HG03457 (cell line): Measurements from ENCODE around the gene OSBPL3.

ENCODE experiments used
- ATAC-seq: cut with Tn5 transposase; IDR thresholded peaks from one replicate; pipeline ENCODE4 v1.9.1; 2021; ENCODE audit warnings: moderate number of reproducible peaks; ENCODE audit not compliant: unreplicated experiment

OSBPL3 gene

DNA sequence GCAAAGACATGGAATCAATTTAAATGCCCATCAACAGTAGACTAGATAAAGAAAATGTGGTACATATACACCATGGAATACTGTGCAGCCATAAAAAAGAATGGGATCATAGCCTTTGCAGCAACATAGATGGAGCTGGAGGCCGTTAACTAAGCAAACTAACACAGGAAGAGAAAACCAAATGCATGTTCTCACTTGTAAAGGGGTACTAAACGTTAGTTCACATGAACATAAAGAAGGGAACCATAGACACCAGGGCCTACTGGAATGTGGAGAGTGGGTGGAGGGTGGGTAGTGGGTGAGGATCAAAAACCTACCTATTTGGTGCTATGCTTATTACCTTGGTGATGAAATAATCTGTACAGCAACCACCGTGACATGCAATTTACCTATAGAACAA, 144.3 kb downstream of the OSBPL3 start:
- ATAC-seq = no peak

DNA sequence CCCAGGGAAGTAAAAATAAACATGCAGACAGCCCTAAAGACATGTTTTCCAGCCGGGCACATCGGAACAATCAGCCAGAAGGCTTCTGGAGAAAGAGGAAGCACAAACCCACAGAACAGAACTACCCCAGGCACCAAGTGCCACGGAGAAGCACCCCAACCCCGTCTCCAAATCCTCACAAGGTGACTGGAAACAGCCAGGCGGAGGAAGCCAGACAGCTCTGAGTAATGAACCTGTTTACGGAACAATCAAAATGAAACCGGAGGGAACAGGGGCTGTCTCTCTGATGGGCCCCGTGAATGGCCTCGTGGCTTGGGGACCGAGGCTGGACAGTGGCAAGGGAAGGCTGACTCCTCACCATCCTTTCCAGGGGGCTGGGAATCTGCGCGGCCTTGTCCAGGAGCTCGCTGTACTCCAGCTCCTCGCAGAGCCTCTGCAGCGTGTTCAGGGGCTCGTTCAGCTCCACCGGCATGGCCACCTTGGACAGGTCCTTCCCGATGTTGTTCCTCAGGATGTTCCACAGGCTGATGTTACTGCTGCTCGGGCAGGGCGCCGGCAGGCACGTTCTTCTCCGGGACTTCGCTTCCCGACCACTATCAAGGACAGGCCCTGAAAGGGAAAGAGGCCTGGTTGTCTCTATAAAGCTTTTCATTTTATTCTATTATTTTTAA, 145.7 kb downstream of the OSBPL3 start:
- no peak for ATAC-seq

DNA sequence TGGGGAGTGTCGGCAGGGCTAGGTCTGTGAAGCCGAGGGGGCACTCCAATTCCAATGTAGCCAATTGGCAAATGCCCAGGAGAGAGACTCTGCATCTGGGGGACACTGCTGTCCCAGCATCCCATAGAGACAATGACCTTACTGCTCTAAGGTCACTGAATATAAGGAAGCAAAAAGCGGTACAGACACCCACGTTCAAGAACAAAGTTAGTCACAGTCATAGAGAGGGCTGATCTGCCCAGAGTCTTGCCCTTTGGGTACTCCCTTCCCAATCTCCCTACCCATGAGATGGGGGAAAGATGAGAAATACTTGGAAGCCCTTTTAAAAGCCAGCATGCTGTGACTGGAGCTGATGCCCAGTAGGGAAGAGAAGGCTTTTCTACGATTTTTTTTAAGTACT, 146.4 kb downstream of the OSBPL3 start:
- ATAC-seq = no peak

DNA sequence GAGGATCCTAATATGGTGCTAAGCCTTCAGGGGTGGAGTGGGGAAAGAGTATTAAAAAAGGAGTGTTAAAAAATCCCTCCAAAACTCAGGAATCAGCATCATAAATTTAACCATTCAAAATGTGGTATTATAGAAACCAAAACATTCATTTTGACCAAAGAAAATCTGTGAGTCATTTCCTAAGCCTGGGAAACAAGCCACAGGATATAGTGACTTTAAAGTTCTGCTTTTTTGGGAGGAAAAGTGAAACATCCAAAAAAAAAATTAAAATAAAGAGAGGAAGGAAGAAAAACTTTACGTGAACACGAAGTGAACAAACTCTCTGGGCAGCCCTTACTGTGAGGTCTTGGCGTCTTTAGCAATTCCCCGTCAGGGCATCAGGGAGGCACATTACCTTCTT, 148.7 kb downstream of the OSBPL3 start:
- ATAC-seq = no peak

DNA sequence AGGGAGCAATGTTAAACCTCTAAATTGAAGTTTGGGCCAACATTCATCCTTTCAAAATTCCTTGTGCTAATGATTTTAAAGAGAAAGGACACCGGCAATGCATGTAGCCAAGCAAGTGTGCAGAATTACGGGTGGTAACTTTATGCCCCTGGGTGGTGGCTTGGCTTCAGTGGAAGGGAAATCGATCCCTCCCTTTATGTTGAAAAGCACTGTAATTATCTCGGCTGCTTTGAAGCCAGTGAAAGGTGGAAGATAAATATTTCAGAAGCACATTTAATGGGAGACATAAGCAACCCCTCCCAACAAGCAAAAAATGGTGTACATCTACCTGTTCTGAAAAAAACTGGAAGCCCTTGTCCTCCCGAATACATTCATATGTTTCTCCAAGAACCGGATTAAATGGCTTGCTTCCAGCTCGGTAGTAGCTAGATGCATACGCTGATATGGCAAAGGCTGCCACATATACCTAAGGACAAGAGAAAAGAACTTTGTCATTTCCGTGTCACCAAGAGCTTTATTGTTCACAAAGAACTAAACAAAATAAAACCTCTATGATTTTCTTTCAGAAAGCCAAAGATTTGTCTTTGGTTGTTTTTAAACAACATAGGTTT, 149.4 kb downstream of the OSBPL3 start:
- no peak for ATAC-seq

DNA sequence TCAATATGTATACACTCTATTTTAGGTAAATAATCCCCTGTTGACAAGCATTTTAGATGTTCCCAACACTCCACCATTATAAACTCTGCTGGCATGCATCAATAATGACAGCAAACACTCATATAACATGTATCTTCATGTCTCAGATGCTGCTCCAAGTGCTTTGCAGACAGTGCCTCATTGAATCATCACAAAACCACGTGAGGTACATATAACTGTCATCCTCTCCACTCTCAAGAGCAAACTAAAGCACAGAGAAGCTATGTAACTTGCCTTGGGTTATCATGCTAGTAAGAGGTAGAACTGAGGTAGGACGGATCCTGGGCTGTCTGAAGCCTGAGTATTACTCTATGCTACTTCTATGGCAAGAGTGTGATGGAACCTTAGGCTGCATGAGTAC, 150.2 kb downstream of the OSBPL3 start:
- no peak for ATAC-seq

DNA sequence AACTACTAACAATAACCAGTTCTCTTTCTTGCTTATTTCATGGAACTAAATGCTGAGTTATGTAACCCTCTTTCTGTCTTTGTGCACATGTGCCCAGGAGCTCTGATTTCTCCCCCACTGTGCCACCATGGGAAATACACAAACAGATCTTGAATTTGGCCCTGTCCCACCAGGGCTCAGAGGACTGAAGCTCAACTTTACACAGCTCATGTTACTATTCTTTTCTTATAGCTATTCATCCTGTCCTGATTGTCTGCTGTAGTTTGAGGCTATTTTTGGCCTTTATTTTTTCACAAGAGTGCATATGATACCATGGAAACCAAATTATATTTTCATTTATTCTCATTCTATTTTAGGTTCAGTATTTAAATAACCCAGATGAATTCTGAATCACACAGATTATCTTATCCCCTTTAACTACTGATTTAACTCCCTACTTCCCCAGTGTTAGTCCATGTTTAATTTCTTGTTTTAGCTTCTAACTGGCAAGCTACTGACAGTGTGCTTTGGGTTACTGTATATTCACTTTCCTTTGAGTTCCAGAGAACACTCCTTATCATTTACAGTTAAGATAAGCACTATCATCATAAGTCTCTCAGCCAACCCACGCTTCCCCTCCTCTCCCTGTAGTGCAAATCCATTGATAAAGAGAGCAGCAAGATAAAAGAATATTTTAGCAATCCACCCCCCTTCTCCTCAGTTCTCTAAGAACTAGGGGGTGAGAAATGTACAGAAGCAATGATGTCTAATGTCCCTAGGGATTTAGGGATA, 150.9 kb downstream of the OSBPL3 start:
- ATAC-seq = no peak

DNA sequence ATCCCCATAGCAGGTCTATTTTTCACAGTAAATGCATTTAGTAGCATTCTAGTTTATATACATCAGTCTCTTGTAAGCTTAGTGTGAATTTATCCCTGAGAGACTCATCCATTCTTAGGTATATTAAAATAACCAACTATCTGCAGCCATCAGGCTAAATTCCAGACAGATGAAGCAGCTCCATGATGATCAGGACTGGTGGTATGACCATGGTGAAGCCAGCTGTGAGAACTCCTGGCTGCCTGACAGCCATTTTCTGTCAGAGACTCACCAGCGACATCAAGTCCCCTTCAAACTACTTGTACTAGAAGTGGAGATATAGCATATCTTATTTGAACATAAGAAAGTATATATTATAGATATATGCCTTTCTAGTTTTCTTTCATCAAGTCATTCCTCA, 152.4 kb downstream of the OSBPL3 start:
- no peak for ATAC-seq

DNA sequence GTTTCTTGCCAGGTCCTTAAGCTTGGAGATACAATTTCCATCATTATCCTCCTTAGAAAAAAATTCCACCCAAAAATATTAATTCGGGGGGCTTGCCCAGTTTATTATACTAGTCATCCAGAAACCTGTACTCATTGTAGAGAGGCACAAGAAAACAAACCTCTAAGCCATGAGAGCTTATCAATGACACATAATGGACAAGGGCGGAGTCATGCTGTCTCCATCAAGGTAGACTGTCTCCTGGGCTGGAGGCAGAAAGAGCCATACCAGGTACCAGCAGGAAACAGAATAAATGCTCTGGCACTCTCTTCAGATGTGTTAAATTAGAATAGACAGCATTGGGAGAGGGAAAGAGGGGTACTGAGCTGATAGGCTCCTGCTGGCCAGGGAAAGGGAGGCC, 153.0 kb downstream of the OSBPL3 start:
- no peak for ATAC-seq

DNA sequence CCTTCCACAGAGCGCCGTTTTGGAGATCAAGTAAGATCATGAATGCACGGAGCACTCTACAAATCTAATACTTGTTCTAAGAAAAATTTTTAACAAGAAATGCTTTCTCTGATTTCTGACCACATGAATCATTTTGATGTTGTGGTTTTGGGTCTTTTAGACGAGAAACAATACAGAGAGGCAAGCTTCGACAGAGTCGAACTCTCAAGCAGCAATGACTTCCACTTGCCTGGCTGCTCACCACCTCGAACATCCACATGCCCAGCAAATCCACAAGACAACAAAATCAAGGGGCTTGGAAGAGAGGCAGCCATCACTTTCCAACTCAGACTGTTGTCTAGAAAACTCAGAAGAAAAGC, 153.3 kb downstream of the OSBPL3 start:
- ATAC-seq = no peak

DNA sequence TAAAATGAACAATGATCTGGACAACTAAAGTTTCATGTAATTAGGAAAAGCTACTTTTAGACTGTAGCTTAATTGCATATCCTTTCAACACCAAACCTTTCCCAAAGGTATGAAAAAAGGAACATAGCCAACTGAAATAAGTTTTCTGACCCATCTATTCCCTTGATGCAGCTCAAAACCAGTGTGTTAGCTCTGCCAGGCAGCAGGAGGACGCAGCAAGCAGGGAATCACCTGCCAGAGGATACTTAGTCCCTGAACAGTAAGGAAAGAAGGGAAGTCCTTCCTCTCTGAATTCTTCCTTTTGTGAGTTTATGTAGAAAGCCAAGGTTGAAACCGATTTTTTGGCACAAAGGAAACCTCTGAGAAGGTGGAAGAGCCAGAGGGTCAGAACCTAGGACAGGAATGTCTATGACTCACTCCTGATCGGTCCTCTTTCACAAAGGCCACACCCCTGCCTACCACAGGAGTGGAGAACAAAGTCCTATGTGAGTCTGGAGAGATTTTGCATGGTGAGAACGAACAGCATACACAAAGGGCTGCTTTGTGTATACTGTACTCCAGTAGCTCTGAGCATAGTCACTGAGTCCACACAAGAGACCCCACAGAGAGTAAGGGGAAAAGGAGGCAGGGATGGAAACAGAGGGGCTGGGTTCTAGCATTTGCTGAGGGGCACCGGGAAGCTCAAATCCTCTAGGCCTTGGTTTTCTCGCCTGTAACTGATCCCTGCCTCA, 153.9 kb downstream of the OSBPL3 start:
- ATAC-seq = no peak

DNA sequence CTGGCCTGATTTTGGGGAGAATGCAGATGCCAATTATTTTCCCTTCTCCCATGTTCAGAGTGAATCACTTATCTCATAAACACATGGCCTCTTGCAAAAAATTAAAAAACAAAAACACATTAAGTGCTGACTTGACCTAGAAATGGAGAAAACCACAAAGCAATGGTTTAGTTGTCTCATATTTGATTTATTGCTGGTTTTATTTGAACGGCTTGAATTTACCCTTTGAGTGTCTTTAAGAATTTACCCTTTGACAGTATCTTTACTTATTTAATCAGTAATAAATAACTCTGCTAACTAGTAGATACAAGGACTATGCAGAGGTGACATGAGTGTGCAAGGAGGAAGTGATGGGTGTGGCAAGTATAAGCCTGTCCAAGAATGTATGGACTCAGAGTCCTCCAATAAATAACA, 154.6 kb downstream of the OSBPL3 start:
- no peak for ATAC-seq

DNA sequence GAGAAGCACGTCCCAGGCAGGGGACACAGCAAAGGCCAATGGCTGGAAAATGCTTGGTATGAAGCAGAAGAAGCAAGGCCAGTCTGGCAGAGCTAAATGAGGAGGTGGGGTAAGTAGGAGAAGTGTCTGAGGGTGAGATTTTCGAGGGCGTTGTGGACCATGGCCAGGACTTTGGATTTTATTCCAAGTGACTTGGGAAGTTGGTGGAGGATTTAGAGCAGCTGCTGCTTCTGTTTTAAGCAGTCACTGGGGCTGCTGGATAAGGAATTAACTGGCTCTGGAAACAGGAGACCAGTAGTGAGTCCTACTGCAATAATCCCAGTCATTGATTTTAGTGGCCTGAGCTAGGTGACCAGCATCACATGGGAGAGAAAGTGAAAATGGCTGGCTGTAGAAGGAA, 155.1 kb downstream of the OSBPL3 start:
- ATAC-seq = no peak

DNA sequence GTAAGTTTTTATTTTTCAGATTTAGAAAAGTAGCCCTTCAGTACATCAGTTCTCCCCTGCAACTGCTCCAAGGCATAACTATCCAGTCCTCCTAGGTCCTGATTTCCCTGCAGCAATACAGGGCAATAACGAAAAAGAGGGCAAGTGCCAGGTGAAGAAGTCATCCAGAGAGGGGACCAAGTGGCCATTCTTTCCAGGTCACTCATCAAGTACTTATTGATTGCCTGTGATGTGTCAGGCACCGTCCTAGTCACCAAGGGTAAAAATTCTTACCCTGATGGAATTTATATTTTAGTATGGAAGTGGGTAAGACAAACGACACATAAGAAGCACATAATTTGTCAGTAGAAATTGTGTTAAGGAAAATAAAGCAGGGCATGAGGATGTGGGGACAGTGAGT, 155.6 kb downstream of the OSBPL3 start:
- ATAC-seq = no peak

DNA sequence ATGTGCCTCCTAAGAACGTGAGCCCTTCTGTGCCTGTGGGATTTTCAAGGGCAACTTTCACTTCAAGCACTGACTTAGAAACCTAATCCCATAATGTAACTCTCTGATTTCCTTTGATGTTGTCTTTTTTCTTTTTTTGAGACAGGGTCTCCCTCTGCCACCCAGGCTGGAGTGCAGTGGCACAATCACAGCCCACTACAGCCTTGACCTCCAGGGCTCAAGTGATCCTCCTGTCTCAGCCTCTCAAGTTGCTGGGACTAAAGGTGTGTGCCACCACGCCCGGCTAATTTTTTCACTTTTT, 158.3 kb downstream of the OSBPL3 start:
- ATAC-seq = no peak

DNA sequence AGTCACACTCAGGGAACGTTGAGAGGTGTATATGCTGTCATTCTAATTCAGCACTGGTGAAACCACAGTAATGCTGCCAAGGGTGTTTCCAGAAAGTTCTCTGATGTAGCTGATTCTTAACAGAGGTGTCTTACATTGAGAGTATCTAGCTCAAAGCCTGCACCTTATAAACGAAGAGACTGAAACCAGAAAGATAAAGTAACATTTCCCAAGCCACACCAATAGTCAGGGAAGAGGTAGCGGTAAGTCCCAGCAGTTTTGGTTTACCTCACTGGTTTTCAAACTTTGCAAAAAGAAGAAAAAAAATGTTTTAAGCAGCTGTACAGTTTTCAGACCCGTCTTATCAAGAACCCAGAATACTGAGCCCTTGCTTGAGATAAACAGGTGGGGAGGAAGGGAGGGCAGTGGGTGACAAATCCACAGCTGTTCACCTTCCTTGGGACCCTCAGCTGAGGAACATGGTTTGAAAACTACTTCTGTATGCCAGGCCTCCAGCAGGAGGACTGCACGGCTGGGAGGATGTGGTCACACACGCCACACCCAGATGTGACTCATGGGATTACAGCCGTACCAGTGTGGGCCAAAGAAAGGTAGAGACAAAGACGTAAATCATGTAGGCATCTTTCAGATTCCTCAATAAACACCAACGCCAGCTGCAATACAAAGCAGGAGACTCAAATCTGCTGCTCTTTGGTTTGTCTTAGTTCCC, 158.8 kb downstream of the OSBPL3 start:
- peak; percentile 77 for ATAC-seq

DNA sequence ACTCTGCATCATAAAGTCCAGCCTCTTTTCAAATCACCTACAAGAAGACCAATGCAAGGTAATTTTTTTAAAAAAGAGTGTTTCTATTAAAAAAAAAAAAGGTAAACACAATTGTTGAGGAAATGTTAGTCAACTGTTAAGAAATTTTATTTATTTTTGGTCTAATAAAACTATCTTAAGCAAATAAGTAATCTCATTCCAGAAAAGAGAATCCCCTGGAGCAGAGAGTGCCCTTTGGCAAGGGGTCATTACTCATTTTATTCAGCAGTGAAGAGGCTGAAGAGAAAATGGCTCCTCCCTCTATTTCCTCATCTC, 159.3 kb downstream of the OSBPL3 start:
- ATAC-seq = no peak

DNA sequence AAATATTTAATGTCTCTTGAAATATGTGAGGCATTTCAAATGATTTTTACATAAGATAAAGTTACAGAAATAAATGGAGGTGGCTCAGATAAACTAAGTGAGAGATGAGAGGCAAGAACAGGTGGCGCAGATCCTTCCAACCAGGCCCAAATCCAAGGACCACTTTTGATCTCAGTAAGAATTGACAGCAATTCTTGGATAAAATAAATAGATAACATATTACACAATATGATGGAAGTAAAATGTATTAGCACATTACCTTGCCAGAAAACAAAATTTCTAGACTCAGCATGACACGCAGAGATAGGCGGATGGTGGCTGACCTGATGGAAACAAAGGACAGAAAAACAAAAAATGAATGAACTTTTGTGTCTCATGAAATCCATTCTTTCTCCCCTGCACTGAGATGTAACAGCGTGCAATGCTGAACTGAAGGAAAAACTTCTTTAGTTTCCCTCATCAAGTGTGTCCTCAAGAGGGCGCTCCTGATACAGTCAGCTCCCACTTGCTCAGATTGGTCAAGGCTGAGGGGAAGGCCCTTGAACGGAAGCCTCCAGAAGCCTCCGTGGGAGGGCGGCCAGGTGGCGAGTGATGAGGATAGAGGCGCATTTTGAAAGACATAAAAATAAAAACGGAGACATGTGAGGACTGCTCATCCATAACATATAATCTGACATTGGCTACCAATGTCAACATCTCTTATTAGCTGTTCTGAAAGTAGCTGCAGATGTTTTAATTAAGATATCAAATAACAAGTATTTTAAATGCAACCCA, 159.9 kb downstream of the OSBPL3 start:
- no peak for ATAC-seq

DNA sequence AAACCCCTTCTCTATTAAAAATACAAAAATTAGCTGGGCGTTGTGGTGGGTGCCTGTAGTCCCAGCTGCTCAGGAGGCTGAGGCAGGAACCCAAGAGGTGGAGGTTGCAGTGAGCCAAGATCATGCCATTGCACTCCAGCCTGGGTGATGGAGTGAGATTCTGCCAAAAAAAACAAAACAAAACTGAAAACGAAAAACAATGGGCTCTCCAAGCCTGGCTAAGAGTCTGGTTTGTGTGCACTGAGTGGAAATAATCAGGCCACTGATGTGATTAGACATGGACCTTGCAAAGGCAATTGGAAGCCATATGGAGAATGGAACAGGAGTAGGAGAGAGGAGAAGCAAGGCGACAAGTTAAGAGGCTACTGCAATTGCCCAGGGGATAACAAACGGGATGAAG, 162.6 kb downstream of the OSBPL3 start:
- ATAC-seq = no peak

DNA sequence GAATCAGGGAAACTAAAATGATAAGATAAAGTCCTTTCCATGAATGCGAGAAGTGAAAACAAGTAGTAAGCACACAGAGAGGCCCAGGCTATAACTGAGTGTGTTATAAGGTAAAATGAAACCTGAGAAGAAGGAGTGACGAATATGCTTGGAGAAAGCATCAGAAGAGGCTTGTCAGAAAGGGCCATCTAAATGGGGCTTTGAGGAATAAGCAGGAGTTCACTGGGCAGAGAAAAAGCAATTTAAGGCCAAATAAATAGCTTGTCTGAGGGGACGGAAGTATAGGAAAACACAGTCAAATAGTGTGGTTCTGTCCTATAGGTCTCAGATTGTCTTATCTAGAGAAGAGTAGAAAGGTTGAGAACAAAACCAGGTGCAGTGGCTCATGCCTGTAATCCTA, 163.1 kb downstream of the OSBPL3 start:
- ATAC-seq = no peak
